Skeletal muscle satellite cell (primary cell): ENCODE results near the gene VPS26C.

Source experiments
- H3K27me3 ChIP-seq: 2 replicates; pipeline ENCODE4 v1.7.0; 2013; ENCODE audit warnings: low read length; ENCODE audit not compliant: control insufficient read depth, insufficient read depth
- H3K36me3 ChIP-seq: 2 replicates; pipeline ENCODE4 v1.7.0; 2013; ENCODE audit warnings: mild to moderate bottlenecking, control low read depth, low read length; ENCODE audit not compliant: insufficient read depth
- H3K4me1 ChIP-seq: 2 replicates; pipeline ENCODE4 v1.7.0; 2013; ENCODE audit warnings: low read length; ENCODE audit not compliant: control insufficient read depth, insufficient read depth
- H3K4me2 ChIP-seq: 2 replicates; pipeline ENCODE4 v1.7.0; 2013; ENCODE audit warnings: mild to moderate bottlenecking, low read length
- H3K4me3 ChIP-seq: 2 replicates; pipeline ENCODE4 v1.7.0; 2013; ENCODE audit warnings: low read length
- H3K9ac ChIP-seq: 2 replicates; pipeline ENCODE4 v1.7.0; 2013; ENCODE audit warnings: mild to moderate bottlenecking, low read depth, low read length, moderate library complexity
- H3K9me3 ChIP-seq: replicated peaks from 2 replicates; pipeline ENCODE4 v1.7.0; 2013; ENCODE audit warnings: mild to moderate bottlenecking, control low read depth, low read length

Gene VPS26C

GRCh38 chr21:37241426-37241825 is 25.7 kb downstream of the VPS26C start:
- Histone ChIP-seq H3K9ac (no peak overlapping the region), H3K4me1 (no peaks in the 10 kb centered on the region), H3K27me3 (no peaks in the 10 kb centered on the region), H3K9me3 (no peaks in the 10 kb centered on the region), H3K36me3 (peaks cover 30% of the 10 kb centered on the region), H3K4me2 (no peak overlapping the region), H3K4me3 (no peak overlapping the region)

GRCh38 chr21:37240978-37241377 is 26.2 kb downstream of the VPS26C start:
- Histone ChIP-seq H3K4me3 (no peak overlapping the region), H3K9ac (no peak overlapping the region), H3K4me2 (no peak overlapping the region), H3K27me3 (no peaks in the 10 kb centered on the region), H3K4me1 (no peaks in the 10 kb centered on the region), H3K36me3 (peaks cover 26% of the 10 kb centered on the region), H3K9me3 (no peaks in the 10 kb centered on the region)

GRCh38 chr21:37237764-37238163 is 29.4 kb downstream of the VPS26C start:
- H3K36me3 ChIP-seq: peaks cover 38% of the 10 kb centered on the region

GRCh38 chr21:37237346-37237745 is 29.8 kb downstream of the VPS26C start:
- Histone ChIP-seq H3K27me3 (no peaks in the 10 kb centered on the region), H3K9ac (no peak overlapping the region), H3K4me3 (no peak overlapping the region), H3K36me3 (peaks cover 43% of the 10 kb centered on the region), H3K4me2 (no peak overlapping the region), H3K9me3 (no peaks in the 10 kb centered on the region), H3K4me1 (no peaks in the 10 kb centered on the region)

More at GRCh38 chr21:37237764-37238163, 29.4 kb downstream of the VPS26C start:
- no peak overlapping the region for H3K4me2 ChIP-seq
- no peaks in the 10 kb centered on the region for H3K9me3 ChIP-seq
- no peaks in the 10 kb centered on the region for H3K4me1 ChIP-seq
- no peak overlapping the region for H3K9ac ChIP-seq
- no peak overlapping the region for H3K4me3 ChIP-seq
- H3K27me3 ChIP-seq: no peaks in the 10 kb centered on the region

GRCh38 chr21:37233551-37234146 is 33.5 kb downstream of the VPS26C start:
- Histone ChIP-seq H3K9ac (no peak overlapping the region), H3K4me3 (no peak overlapping the region), H3K36me3 (peaks cover 73% of the 10 kb centered on the region), H3K4me2 (no peak overlapping the region), H3K4me1 (no peaks in the 10 kb centered on the region), H3K27me3 (no peaks in the 10 kb centered on the region), H3K9me3 (no peaks in the 10 kb centered on the region)

- Histone ChIP-seq H3K9me3 (no peaks in the 10 kb centered on the region), H3K27me3 (no peaks in the 10 kb centered on the region), H3K4me2 (no peak overlapping the region), H3K9ac (no peak overlapping the region), H3K4me1 (no peaks in the 10 kb centered on the region), H3K36me3 (peaks cover 76% of the 10 kb centered on the region), H3K4me3 (no peak overlapping the region)
Observed at GRCh38 chr21:37232274-37233018, 34.7 kb downstream of the VPS26C start.

GRCh38 chr21:37231671-37232070 is 35.5 kb downstream of the VPS26C start:
- Histone ChIP-seq H3K36me3 (peaks cover 75% of the 10 kb centered on the region), H3K4me1 (no peaks in the 10 kb centered on the region), H3K9ac (no peak overlapping the region), H3K4me3 (no peak overlapping the region), H3K4me2 (no peak overlapping the region), H3K9me3 (no peaks in the 10 kb centered on the region), H3K27me3 (no peaks in the 10 kb centered on the region)

- Histone ChIP-seq H3K9ac (no peak overlapping the region), H3K4me3 (no peak overlapping the region), H3K4me1 (no peaks in the 10 kb centered on the region), H3K36me3 (peaks cover 77% of the 10 kb centered on the region), H3K4me2 (no peak overlapping the region), H3K9me3 (no peaks in the 10 kb centered on the region), H3K27me3 (no peaks in the 10 kb centered on the region)
Observed at GRCh38 chr21:37231249-37231645, 35.9 kb downstream of the VPS26C start.

- H3K36me3 ChIP-seq: peaks cover 82% of the 10 kb centered on the region
- H3K4me2 ChIP-seq: no peak overlapping the region
- H3K9me3 ChIP-seq: no peaks in the 10 kb centered on the region
- no peaks in the 10 kb centered on the region for H3K4me1 ChIP-seq
- no peak overlapping the region for H3K4me3 ChIP-seq
- H3K27me3 ChIP-seq: no peaks in the 10 kb centered on the region
- H3K9ac ChIP-seq: no peak overlapping the region
Observed at GRCh38 chr21:37230632-37231248, 36.4 kb downstream of the VPS26C start.

GRCh38 chr21:37228003-37228400 is 39.1 kb downstream of the VPS26C start:
- no peaks in the 10 kb centered on the region for H3K27me3 ChIP-seq
- no peaks in the 10 kb centered on the region for H3K4me1 ChIP-seq
- H3K36me3 ChIP-seq: peaks cover 89% of the 10 kb centered on the region
- H3K9ac ChIP-seq: no peak overlapping the region
- no peaks in the 10 kb centered on the region for H3K9me3 ChIP-seq
- no peak overlapping the region for H3K4me3 ChIP-seq
- H3K4me2 ChIP-seq: no peak overlapping the region

GRCh38 chr21:37227071-37228002 is 39.8 kb downstream of the VPS26C start:
- Histone ChIP-seq H3K4me3 (no peak overlapping the region), H3K36me3 (peaks cover 83% of the 10 kb centered on the region), H3K9me3 (no peaks in the 10 kb centered on the region), H3K9ac (no peak overlapping the region), H3K4me2 (no peak overlapping the region), H3K27me3 (no peaks in the 10 kb centered on the region), H3K4me1 (no peaks in the 10 kb centered on the region)
